ENCODE results near the gene HIGD2A.

HIGD2A gene, protein sequence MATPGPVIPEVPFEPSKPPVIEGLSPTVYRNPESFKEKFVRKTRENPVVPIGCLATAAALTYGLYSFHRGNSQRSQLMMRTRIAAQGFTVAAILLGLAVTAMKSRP

DNA sequence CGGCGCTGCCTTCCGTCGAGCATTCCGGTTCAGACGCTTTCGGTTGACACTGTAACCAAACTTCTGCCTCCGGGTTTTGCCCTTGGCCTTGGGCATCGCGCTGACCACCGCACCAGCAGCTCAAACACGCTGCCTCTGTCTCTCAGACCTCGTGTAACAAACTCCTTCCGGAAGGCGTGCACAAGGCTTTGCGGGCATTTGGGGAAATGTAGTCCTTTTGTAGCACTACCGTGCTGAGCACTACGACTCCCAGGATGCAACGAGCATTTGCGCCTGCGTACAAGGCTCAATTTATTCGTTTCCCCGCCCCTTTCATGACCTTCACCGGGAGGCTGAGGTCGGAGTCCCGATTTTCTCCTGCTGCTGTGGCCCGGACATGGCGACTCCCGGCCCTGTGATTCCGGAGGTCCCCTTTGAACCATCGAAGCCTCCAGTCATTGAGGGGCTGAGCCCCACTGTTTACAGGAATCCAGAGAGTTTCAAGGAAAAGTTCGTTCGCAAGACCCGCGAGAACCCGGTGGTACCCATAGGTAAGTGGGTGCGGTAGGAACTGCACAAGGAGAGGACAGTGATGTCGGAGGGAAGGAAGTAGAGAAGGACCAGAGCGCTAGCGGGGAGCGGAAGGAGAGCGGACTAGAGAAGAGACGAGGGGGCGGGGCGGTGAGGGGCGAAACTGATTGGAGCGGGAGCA, at the start of gene HIGD2A, which contains the start of gene NOP16:
Gene HIGD2A, plus strand, starts transcription at position 308 of the 691 bp plus-strand sequence. Its CDS starts 69 bp downstream, at position 377.
Gene NOP16, minus strand, starts transcription at position 155 of the 691 bp plus-strand sequence. Its CDS starts 59 bp downstream, at position 96.
- peak within 1 kb of the TSS; percentile 95 to 99 for H3K4me3 ChIP-seq (replicated peaks in 1 of 2; ENCODE audit: low read depth in 2 of 2, low read length in 2 of 2)
- DNase-seq (ENCODE audit: low read depth in 2 of 2) = peak; percentile 99
- TF ChIP-seq, protein P1, sequence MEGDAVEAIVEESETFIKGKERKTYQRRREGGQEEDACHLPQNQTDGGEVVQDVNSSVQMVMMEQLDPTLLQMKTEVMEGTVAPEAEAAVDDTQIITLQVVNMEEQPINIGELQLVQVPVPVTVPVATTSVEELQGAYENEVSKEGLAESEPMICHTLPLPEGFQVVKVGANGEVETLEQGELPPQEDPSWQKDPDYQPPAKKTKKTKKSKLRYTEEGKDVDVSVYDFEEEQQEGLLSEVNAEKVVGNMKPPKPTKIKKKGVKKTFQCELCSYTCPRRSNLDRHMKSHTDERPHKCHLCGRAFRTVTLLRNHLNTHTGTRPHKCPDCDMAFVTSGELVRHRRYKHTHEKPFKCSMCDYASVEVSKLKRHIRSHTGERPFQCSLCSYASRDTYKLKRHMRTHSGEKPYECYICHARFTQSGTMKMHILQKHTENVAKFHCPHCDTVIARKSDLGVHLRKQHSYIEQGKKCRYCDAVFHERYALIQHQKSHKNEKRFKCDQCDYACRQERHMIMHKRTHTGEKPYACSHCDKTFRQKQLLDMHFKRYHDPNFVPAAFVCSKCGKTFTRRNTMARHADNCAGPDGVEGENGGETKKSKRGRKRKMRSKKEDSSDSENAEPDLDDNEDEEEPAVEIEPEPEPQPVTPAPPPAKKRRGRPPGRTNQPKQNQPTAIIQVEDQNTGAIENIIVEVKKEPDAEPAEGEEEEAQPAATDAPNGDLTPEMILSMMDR (IDR thresholded peaks at IDR 0.05; ENCODE audit: low read depth, low read length) = no peak

DNA sequence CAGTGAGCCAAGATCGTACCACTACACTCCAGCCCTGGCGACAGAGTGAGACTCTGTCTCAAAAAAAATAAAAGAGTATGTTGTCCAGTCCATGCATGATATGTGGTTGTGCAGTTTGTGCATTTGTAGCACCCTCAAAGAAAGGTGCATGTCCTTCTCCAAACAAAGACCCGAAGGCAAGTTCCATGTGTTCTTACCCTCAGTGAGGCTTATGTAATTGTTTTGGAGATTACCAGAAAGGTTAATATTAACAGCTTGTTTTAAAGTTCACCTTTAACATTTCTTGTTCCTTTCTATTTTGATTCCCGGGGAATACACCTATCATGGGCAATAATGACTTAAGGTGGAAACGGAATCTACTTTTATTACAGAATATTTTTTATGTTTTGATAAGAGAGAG, 49.2 kb upstream of the HIGD2A start:
- TF ChIP-seq, protein P1 (IDR thresholded peaks at IDR 0.05; ENCODE audit: low read depth, low read length) = no peak
- no peak overlapping the region for H3K4me3 ChIP-seq (replicated peaks in 1 of 2; ENCODE audit: low read depth in 2 of 2, low read length in 2 of 2)
- DNase-seq (ENCODE audit: low read depth in 2 of 2) = no peak

DNA sequence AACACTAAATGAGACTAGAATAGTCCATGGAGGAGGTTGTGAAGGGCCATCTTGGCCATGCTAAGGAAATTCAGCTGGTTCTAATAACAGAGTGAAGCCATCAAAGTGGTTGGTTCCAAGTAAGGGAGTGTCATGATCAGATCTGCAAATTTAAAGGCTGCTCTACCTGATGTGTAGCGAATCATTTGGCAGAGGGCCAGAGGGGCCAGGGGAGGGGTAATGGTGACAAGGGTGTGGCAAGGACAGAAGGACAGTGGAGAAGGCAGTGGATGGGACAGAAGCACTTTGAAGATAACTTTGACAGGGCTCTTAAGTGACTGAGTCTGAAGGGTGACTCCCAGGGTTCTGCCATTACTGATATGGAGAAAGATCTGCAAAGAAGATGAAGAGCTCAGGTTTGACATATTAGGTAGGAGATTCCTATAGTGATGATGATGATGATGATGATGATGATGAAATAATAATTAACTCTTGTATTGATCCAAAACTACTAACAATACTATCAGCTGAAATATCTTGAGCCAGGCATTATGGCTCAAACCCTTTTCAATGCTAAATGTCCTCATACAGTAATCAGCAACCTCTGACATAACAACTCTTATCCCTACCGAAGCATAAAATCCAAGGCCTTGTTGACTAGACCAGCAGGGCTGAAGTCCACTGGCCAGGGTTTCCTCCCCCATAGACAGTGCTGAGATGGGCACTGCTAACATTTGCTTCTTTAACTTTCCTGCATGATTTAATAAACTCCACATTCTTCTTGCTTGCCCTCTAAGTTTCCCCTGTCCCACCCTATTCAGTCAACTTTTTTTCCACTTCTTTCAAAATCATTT, 47.0 kb upstream of the HIGD2A start:
- no peak overlapping the region for H3K4me3 ChIP-seq (replicated peaks in 1 of 2; ENCODE audit: low read depth in 2 of 2, low read length in 2 of 2)
- DNase-seq (ENCODE audit: low read depth in 2 of 2) = no peak
- TF ChIP-seq, protein P1 (IDR thresholded peaks at IDR 0.05; ENCODE audit: low read depth, low read length) = no peak

DNA sequence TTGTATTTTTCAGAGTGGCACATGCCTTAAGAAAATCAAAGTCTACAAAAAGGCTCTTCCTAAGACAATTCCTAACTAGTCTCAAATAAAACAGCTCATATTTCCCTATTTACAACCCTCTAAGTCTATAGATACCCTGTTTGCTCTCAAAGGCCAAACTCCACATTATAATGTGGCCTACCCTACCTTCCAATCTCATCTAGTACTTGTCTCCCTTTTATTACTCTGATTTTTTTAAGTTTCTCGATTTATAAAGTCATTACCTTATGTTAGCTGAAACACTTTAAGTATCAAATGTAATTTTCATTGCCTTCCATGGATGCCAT, 46.4 kb upstream of the HIGD2A start:
- TF ChIP-seq, protein P1 (IDR thresholded peaks at IDR 0.05; ENCODE audit: low read depth, low read length) = no peak
- no peak for DNase-seq (ENCODE audit: low read depth in 2 of 2)
- H3K4me3 ChIP-seq (replicated peaks in 1 of 2; ENCODE audit: low read depth in 2 of 2, low read length in 2 of 2) = no peak overlapping the region

DNA sequence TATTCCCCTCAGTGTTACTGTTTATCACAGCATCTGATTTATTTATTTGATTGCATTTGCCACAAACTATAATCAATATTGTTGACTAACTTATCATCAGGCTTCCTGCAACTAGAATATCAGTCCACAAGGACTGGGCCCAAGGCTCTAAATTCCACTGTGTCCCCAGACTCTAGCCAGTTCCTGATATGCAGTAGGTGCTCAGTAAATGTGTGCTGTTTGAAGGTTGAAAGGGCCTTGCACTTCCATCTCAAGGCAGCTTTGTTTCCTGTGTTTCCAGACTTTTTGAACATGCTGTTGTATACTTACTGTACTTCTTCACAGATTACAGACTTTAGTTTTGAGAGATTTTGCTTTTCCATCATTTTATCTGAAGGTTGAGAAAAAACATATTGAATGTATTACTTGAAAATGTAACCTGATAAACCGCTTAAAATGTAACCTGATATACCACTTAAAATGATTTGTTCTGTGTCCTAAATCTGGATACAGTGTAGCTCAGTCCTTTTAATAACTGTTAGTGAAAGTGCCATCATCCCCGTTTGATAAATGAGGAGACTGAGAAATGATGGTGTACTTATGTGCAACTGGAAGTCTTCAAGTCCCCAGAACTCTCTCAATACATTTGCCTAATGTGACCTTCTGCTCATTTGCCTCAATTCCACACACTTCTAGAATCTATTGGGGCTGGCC, 45.6 kb upstream of the HIGD2A start:
- no peak overlapping the region for H3K4me3 ChIP-seq (replicated peaks in 1 of 2; ENCODE audit: low read depth in 2 of 2, low read length in 2 of 2)
- no peak for DNase-seq (ENCODE audit: low read depth in 2 of 2)
- TF ChIP-seq, protein P1 (IDR thresholded peaks at IDR 0.05; ENCODE audit: low read depth, low read length) = no peak

DNA sequence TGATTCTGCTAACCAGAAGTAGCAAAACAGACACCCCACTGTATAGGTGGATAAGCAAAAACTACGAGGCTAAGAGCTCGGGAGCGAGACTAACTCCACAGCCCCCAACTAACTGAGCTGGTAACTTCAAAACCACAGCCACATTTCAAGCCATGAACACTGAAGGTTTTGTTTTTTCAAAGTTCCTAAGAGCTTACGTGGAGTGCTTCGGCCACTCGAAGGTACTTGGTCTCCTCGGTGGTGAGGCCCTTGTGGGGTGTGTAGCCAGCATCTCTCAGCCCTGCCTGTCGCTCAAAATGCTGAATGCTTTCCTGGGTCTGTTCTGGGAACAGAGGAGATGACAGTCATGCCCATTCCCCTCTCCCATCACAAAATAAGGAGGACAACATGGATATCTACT, 38.1 kb upstream of the HIGD2A start:
- no peak overlapping the region for H3K4me3 ChIP-seq (replicated peaks in 1 of 2; ENCODE audit: low read depth in 2 of 2, low read length in 2 of 2)
- no peak for DNase-seq (ENCODE audit: low read depth in 2 of 2)
- TF ChIP-seq, protein P1 (IDR thresholded peaks at IDR 0.05; ENCODE audit: low read depth, low read length) = no peak
